IPS-18a (cell line): Measurements from ENCODE around the gene DHX30.

Source experiments
- H3K27ac ChIP-seq: one replicate; pipeline ENCODE4 v1.5.1; 2013; ENCODE audit warnings: low read length
- H3K27me3 ChIP-seq: one replicate; pipeline ENCODE4 v1.6.1; 2013; ENCODE audit warnings: mild to moderate bottlenecking, low read length; ENCODE audit not compliant: control insufficient read depth, insufficient read depth
- H3K36me3 ChIP-seq: one replicate; pipeline ENCODE4 v1.6.1; 2013; ENCODE audit warnings: low read depth, low read length; ENCODE audit not compliant: control insufficient read depth
- H3K4me1 ChIP-seq: one replicate; pipeline ENCODE4 v1.6.1; 2013; ENCODE audit warnings: low read depth, low read length; ENCODE audit not compliant: control insufficient read depth
- H3K4me3 ChIP-seq: one replicate; pipeline ENCODE4 v1.5.1; 2013; ENCODE audit warnings: low read length
- H3K9ac ChIP-seq: one replicate; pipeline ENCODE4 v1.6.1; 2013; ENCODE audit warnings: mild to moderate bottlenecking, low read length, moderate library complexity
- H3K9me3 ChIP-seq: one replicate; pipeline ENCODE4 v1.6.1; 2013; ENCODE audit warnings: low read depth, low read length; ENCODE audit not compliant: control insufficient read depth

DHX30 gene

GRCh38 chr3:47892286-47893040, 89.5 kb downstream of the DHX30 start:
- Histone ChIP-seq H3K9ac (no peak overlapping the region), H3K27ac (no peak overlapping the region), H3K4me3 (no peak overlapping the region), H3K4me1 (peaks cover 49% of the 10 kb centered on the region), H3K9me3 (no peaks in the 10 kb centered on the region), H3K36me3 (no peaks in the 10 kb centered on the region), H3K27me3 (no peaks in the 10 kb centered on the region)

GRCh38 chr3:47895241-47895640, 92.3 kb downstream of the DHX30 start:
- no peaks in the 10 kb centered on the region for H3K27me3 ChIP-seq
- H3K9ac ChIP-seq, result no peak overlapping the region
- H3K9me3 ChIP-seq, result no peaks in the 10 kb centered on the region
- H3K27ac ChIP-seq, result no peak overlapping the region
- H3K4me1 ChIP-seq, result peaks cover 36% of the 10 kb centered on the region
- H3K4me3 ChIP-seq, result no peak overlapping the region
- no peaks in the 10 kb centered on the region for H3K36me3 ChIP-seq

- Histone ChIP-seq H3K4me3 (no peak overlapping the region), H3K36me3 (no peaks in the 10 kb centered on the region), H3K4me1 (peaks cover 23% of the 10 kb centered on the region), H3K9me3 (no peaks in the 10 kb centered on the region), H3K27me3 (no peaks in the 10 kb centered on the region), H3K27ac (no peak overlapping the region), H3K9ac (no peak overlapping the region)
These were observed 93.8 kb downstream of the DHX30 start for GRCh38 chr3:47896736-47897135.

GRCh38 chr3:47897954-47898353, 95.0 kb downstream of the DHX30 start:
- H3K9ac ChIP-seq, result no peak overlapping the region
- H3K4me3 ChIP-seq, result no peak overlapping the region
- peaks cover 11% of the 10 kb centered on the region for H3K4me1 ChIP-seq
- H3K27me3 ChIP-seq, result no peaks in the 10 kb centered on the region
- no peak overlapping the region for H3K27ac ChIP-seq
- H3K9me3 ChIP-seq, result no peaks in the 10 kb centered on the region
- no peaks in the 10 kb centered on the region for H3K36me3 ChIP-seq

- Histone ChIP-seq H3K27ac (no peak overlapping the region), H3K4me3 (no peak overlapping the region), H3K4me1 (no peaks in the 10 kb centered on the region), H3K9ac (no peak overlapping the region), H3K9me3 (no peaks in the 10 kb centered on the region), H3K36me3 (no peaks in the 10 kb centered on the region), H3K27me3 (no peaks in the 10 kb centered on the region)
These were observed 96.7 kb downstream of the DHX30 start for GRCh38 chr3:47899495-47900108.
